Heart left ventricle (tissue), 16 donors: ENCODE results near the gene PFKFB3. TPM values are rescaled to one million over a fixed set of nuclear protein-coding genes. Genes with fewer than 3 reads are reported as not detected.

Experiments
- ATAC-seq, 4 donors: fragments of 200-7000 bp; cut with Tn5 transposase; one replicate each; pipeline ENCODE4 v1.9.1; 2020 to 2022; ENCODE audit warnings: moderate library complexity in 4 of 4, mild to moderate bottlenecking in 3 of 4, moderate number of reproducible peaks in 1 of 4
- DNase-seq, 5 donors: peaks; one replicate each; pipeline ENCODE4 v3.0.0-alpha.2; 2020
- H3K27ac ChIP-seq, 12 donors: fragments of 200-600 bp; sonication (generic) in 4 of 12; one replicate each; pipeline versions ENCODE4 v1.5.0 to v1.8.0; 2016 to 2022; ENCODE audit warnings: mild to moderate bottlenecking in 2 of 12
- H3K27me3 ChIP-seq, 9 donors: fragments of 200-600 bp; sonication (generic) in 2 of 9; one replicate each; pipeline versions ENCODE4 v1.5.1 to v1.8.0; 2016 to 2022; ENCODE audit warnings: mild to moderate bottlenecking in 3 of 9
- H3K36me3 ChIP-seq, 9 donors: fragments of 200-600 bp; sonication (generic) in 2 of 9; one replicate each; pipeline versions ENCODE4 v1.5.0 to v1.8.0; 2018 to 2022; ENCODE audit warnings: mild to moderate bottlenecking in 2 of 9
- H3K4me1 ChIP-seq, 12 donors: fragments of 200-600 bp; sonication (generic) in 4 of 12; one replicate each; pipeline versions ENCODE4 v1.5.0 to v1.8.0; 2016 to 2022; ENCODE audit warnings: mild to moderate bottlenecking in 3 of 12
- H3K4me3 ChIP-seq, 12 donors: fragments of 200-600 bp; sonication (generic) in 4 of 12; one replicate each; pipeline versions ENCODE4 v1.5.0 to v1.8.0; 2017 to 2022; ENCODE audit warnings: mild to moderate bottlenecking in 9 of 12, moderate library complexity in 4 of 12
- H3K9me3 ChIP-seq, 12 donors: fragments of 200-600 bp; sonication (generic) in 4 of 12; one replicate each; pipeline versions ENCODE4 v1.5.0 to v1.8.0; 2016 to 2022; ENCODE audit warnings: mild to moderate bottlenecking in 1 of 12
- CTCF ChIP-seq, 12 donors: fragments of 200-600 bp; sonication (generic) in 4 of 12; IDR thresholded peaks; one replicate each; pipeline versions ENCODE4 v1.5.0 to v1.8.0; 2018 to 2022; ENCODE audit warnings: antibody characterized with exemption in 12 of 12, mild to moderate bottlenecking in 5 of 12
- POLR2A ChIP-seq, 2 donors: fragments of 450-650 bp; IDR thresholded peaks; one replicate each; pipeline ENCODE4 v1.6.1; 2017; ENCODE audit warnings: antibody characterized with exemption in 2 of 2, mild to moderate bottlenecking in 2 of 2, moderate library complexity in 2 of 2
- WGBS, 4 donors: extraction: QIAGEN DNeasy Blood & Tissue Kit in 2 of 4; methylation state at CpG; one replicate each; pipeline versions ENCODE4 v1.1.5 to v1.1.7; 2013 to 2018; 5-methylcytosine and 5-hydroxymethylcytosine counted together
- intact Hi-C, 10 donors: fragments of 100-400 bp; cut with DNase I; formaldehyde crosslinking; loops; one replicate each; pipeline versions ENCODE4 v1.11.1 to v1.14.2; 2022
- polyA plus RNA-seq, 2 donors: library from polyadenylated mRNA; stranded (reverse); fragments of 200-250 nt; gene quantifications; one replicate each; pipeline ENCODE4 v1.2.3, GENCODE V29; 2013
- total RNA-seq, 9 donors: library from RNA; depleted of rRNA in 2 of 9; stranded (reverse); fragments of >200 nt in 2 of 9; fragmentation: NEBNext Ultra II Directional in 3 of 9; extraction: Animal tissue kit (Norgen Biotek cat#: 25700) in 3 of 9; gene quantifications; one replicate each; pipeline versions ENCODE4 v1.1.0 to v1.2.4, GENCODE V29; 2016 to 2023
- donor health status: ischemic (EF 13 %, LVEDD 7.1; RV severe dilation, severe dysfunction).
- donor health status: healthy with polysubstance abuse.
- donor health status: DM: no; HTN: yes; CAD: no.
- donor health status: DM: no; HTN: no; CAD: no.
- donor health status: ischemic (EF 25% LVEDD 6.9; RV normal size, moderate dysfunction).
- donor health status: ischemic (EF 25% LVEDD 5.7; RV mildly dilated, moderate dysfunction).
- donor health status: healthy.
- donor health status: DM: yes; HTN: yes; CAD: no.
- donor health status: ischemic (EF 35%, LVEDD 5.7; RV mildly dilated, moderate dysfunction).
- donor health status: nonischemic (EF 11% LVEDD 7.7; RV severe dilation, severe dysfunction).
- donor health status: DM: yes; HTN: yes; CAD: no.
- donor health status: PGD.
- donor health status: ischemic (EF 29% LVEDD 5.4; RV normal size, mild dysfunction).
- donor health status: nonischemic (EF 23%, LVEDD 6.1; RV moderate dilation, normal function).

The PFKFB3 gene
- total and polyA plus RNA-seq, 11 donors, result 6.2 to 53.1 (median 13.4) TPM

GRCh38 chr10:6229290-6229689, 26.6 kb downstream of the PFKFB3 start:
- TF ChIP-seq POLR2A (IDR thresholded peaks at IDR 0.05), result no peak
- no peak for TF ChIP-seq CTCF (IDR thresholded peaks at IDR 0.05)
- H3K4me3 ChIP-seq, result no peak overlapping the region
- H3K27ac ChIP-seq, result no peak overlapping the region
- DNase-seq, result no peak
- no peaks in the 10 kb centered on the region for H3K9me3 ChIP-seq
- no peaks in the 10 kb centered on the region for H3K27me3 ChIP-seq
- 91 to 97% (median 94%) methylated on average over 15 of the region's 15 CpGs for WGBS, 4 donors
- no peak for ATAC-seq
- H3K36me3 ChIP-seq, result peaks cover 0 to 100% (median 79%) of the 10 kb centered on the region in 9 donors
- intact Hi-C loops, result no loop called here
- peaks cover 0 to 13% (median 0%) of the 10 kb centered on the region in 12 donors for H3K4me1 ChIP-seq

GRCh38 chr10:6229746-6230145, 27.0 kb downstream of the PFKFB3 start:
- DNase-seq, result no peak
- 92% methylated on average over 10 to 13 of the region's 13 CpGs for WGBS, 4 donors
- no peak overlapping the region for H3K27ac ChIP-seq
- ATAC-seq, result no peak
- no peak overlapping the region for H3K4me3 ChIP-seq
- intact Hi-C loops, result no loop called here
- H3K36me3 ChIP-seq, result peaks cover 0 to 100% (median 75%) of the 10 kb centered on the region in 9 donors
- no peaks in the 10 kb centered on the region for H3K9me3 ChIP-seq
- peaks cover 0 to 13% (median 0%) of the 10 kb centered on the region in 12 donors for H3K4me1 ChIP-seq
- TF ChIP-seq CTCF (IDR thresholded peaks at IDR 0.05) (no peak), POLR2A (IDR thresholded peaks at IDR 0.05) (no peak)
- no peaks in the 10 kb centered on the region for H3K27me3 ChIP-seq

- WGBS, 4 donors, result 90 to 100% (median 99%) methylated on average over 2 of the region's 2 CpGs
- intact Hi-C loops, result no loop called here
- Histone ChIP-seq H3K27ac (no peak overlapping the region), H3K4me3 (no peak overlapping the region), H3K27me3 (no peaks in the 10 kb centered on the region), H3K9me3 (no peaks in the 10 kb centered on the region), H3K36me3 (peaks cover 0 to 100% (median 71%) of the 10 kb centered on the region in 9 donors), H3K4me1 (peaks cover 0 to 13% (median 0%) of the 10 kb centered on the region in 12 donors)
- TF ChIP-seq CTCF (IDR thresholded peaks at IDR 0.05) (no peak), POLR2A (IDR thresholded peaks at IDR 0.05) (no peak)
- DNase-seq (no peak), ATAC-seq (no peak)
Measured at GRCh38 chr10:6230315-6230714, 27.6 kb downstream of the PFKFB3 start.

- intact Hi-C loops, result no loop called here
- peaks cover 0 to 13% (median 0%) of the 10 kb centered on the region in 12 donors for H3K4me1 ChIP-seq
- TF ChIP-seq POLR2A (IDR thresholded peaks at IDR 0.05) (no peak), CTCF (IDR thresholded peaks at IDR 0.05) (no peak)
Measured at GRCh38 chr10:6231146-6231545, 28.4 kb downstream of the PFKFB3 start.

More at GRCh38 chr10:6231146-6231545, 28.4 kb downstream of the PFKFB3 start:
- 94 to 96% (median 95%) methylated on average over 12 of the region's 12 CpGs for WGBS, 4 donors
- no peak for DNase-seq
- H3K9me3 ChIP-seq, result no peaks in the 10 kb centered on the region
- no peak for ATAC-seq
- no peaks in the 10 kb centered on the region for H3K27me3 ChIP-seq
- peaks cover 0 to 100% (median 66%) of the 10 kb centered on the region in 9 donors for H3K36me3 ChIP-seq
- H3K4me3 ChIP-seq, result no peak overlapping the region
- no peak overlapping the region for H3K27ac ChIP-seq
